IMR-90 (cell line): ENCODE data around the gene RMND5A. TPM values are rescaled to one million over a fixed set of nuclear protein-coding genes. Genes with fewer than 3 reads are reported as not detected.

ENCODE experiments used
- ATAC-seq: fragments of 200-7000 bp; cut with Tn5 transposase; 2 replicates; pipeline ENCODE4 v1.9.1; 2020; ENCODE audit warnings: low read depth, mild to moderate bottlenecking, moderate library complexity
- BruUV-seq: library from RNA; stranded (reverse); fragments of 400-500 nt; replicated peaks from 2 replicates; lab custom pipeline; 2021; lab: Mats Ljungman, UMichigan
- CTCF ChIA-PET: fragments of 300-600 bp; formaldehyde crosslinking; extraction: SDS; loops from one replicate; lab custom pipeline; 2021; ENCODE audit warnings: antibody characterized with exemption; lab: Yijun Ruan, JAX
- POLR2A ChIA-PET: fragments of 300-600 bp; sonication (Branson Sonifier 250); formaldehyde crosslinking; loops from one replicate; lab custom pipeline; 2022; ENCODE audit warnings: antibody characterized with exemption; ENCODE audit not compliant: unreplicated experiment; lab: Charles Lee
- DNase-seq: peaks from one replicate; pipeline ENCODE4 v3.0.0; 2013
- H2AFZ ChIP-seq: replicated peaks from 2 replicates; pipeline ENCODE3; 2013; ENCODE audit warnings: low read length, mild to moderate bottlenecking; ENCODE audit not compliant: poor library complexity
- H2AK5ac ChIP-seq: 2 replicates; pipeline ENCODE4 v1.6.1; 2013; ENCODE audit warnings: low read depth, low read length, inconsistent platforms
- H2AK9ac ChIP-seq: replicated peaks from 2 replicates; pipeline ENCODE3; 2013; ENCODE audit warnings: mild to moderate bottlenecking, low read depth, low read length, moderate library complexity; ENCODE audit not compliant: poor library complexity
- H2BK120ac ChIP-seq: 2 replicates; pipeline ENCODE4 v1.6.1; 2013; ENCODE audit warnings: low read depth, low read length, inconsistent platforms
- H2BK15ac ChIP-seq: 3 replicates; pipeline ENCODE4 v1.6.1; 2013; ENCODE audit warnings: low read depth, low read length, inconsistent platforms
- H2BK20ac ChIP-seq: 2 replicates; pipeline ENCODE4 v1.6.1; 2013; ENCODE audit warnings: low read depth, mild to moderate bottlenecking, inconsistent platforms, low read length, moderate library complexity
- H2BK5ac ChIP-seq: 2 replicates; pipeline ENCODE4 v1.6.1; 2013; ENCODE audit warnings: mild to moderate bottlenecking, low read depth, low read length, inconsistent platforms; ENCODE audit not compliant: poor library complexity, severe bottlenecking
- H3K14ac ChIP-seq: replicated peaks from 2 replicates; pipeline ENCODE4 v1.6.1; 2013; ENCODE audit warnings: low read depth, low read length, inconsistent platforms
- H3K18ac ChIP-seq: 2 replicates; pipeline ENCODE4 v1.6.1; 2013; ENCODE audit warnings: low read depth, low read length, control low read depth
- H3K23ac ChIP-seq: 2 replicates; pipeline ENCODE4 v1.6.1; 2013; ENCODE audit warnings: low read depth, low read length, inconsistent platforms
- H3K27ac ChIP-seq: 2 replicates; pipeline ENCODE4 v1.5.1; 2013; ENCODE audit warnings: mild to moderate bottlenecking, control low read depth, low read length; ENCODE audit not compliant: insufficient read depth
- H3K27me3 ChIP-seq: 2 replicates; pipeline ENCODE4 v1.6.1; 2013; ENCODE audit warnings: low read length; ENCODE audit not compliant: control insufficient read depth, insufficient read depth
- H3K36me3 ChIP-seq: 2 replicates; pipeline ENCODE4 v1.6.1; 2013; ENCODE audit warnings: low read length, mixed read lengths; ENCODE audit not compliant: control insufficient read depth, insufficient read depth
- H3K4ac ChIP-seq: 2 replicates; pipeline ENCODE4 v1.6.1; 2013; ENCODE audit warnings: low read depth, low read length, inconsistent platforms
- H3K4me1 ChIP-seq: 2 replicates; pipeline ENCODE4 v1.6.1; 2013; ENCODE audit warnings: low read length, mixed read lengths; ENCODE audit not compliant: control insufficient read depth, insufficient read depth
- H3K4me2 ChIP-seq: 2 replicates; pipeline ENCODE4 v1.6.1; 2013; ENCODE audit warnings: low read depth, mild to moderate bottlenecking, control low read depth, low read length, moderate library complexity
- H3K4me3 ChIP-seq: 2 replicates; pipeline ENCODE4 v1.5.1; 2013; ENCODE audit warnings: low read depth, mild to moderate bottlenecking, control low read depth, low read length, moderate library complexity; ENCODE audit not compliant: insufficient read depth
- H3K56ac ChIP-seq: 2 replicates; pipeline ENCODE4 v1.6.1; 2013; ENCODE audit warnings: low read length, inconsistent platforms; ENCODE audit not compliant: insufficient read depth; ENCODE audit errors: extremely low read depth
- H3K79me1 ChIP-seq, 2 experiments: 2 replicates each; pipeline ENCODE4 v1.6.1; 2013; ENCODE audit warnings: low read length in 2 of 2, inconsistent platforms in 1 of 2, low read depth in 1 of 2
- H3K9ac ChIP-seq: 2 replicates; pipeline ENCODE4 v1.6.1; 2013; ENCODE audit warnings: low read depth, low read length, control low read depth
- H3K9me1 ChIP-seq: 2 replicates; pipeline ENCODE4 v1.6.1; 2013; ENCODE audit warnings: low read length, inconsistent platforms; ENCODE audit not compliant: insufficient read depth
- H3K9me3 ChIP-seq: 2 replicates; pipeline ENCODE4 v1.6.1; 2013; ENCODE audit warnings: low read length; ENCODE audit not compliant: control insufficient read depth, insufficient read depth
- H4K20me1 ChIP-seq: 2 replicates; pipeline ENCODE4 v1.6.1; 2013; ENCODE audit warnings: low read length, inconsistent platforms; ENCODE audit not compliant: insufficient read depth
- H4K5ac ChIP-seq: 2 replicates; pipeline ENCODE4 v1.6.1; 2013; ENCODE audit warnings: mild to moderate bottlenecking, low read depth, low read length, control low read depth
- H4K8ac ChIP-seq, 2 experiments: 2 replicates each; pipeline ENCODE4 v1.6.1; 2013; ENCODE audit warnings: low read depth in 2 of 2, low read length in 2 of 2, control low read depth in 1 of 2, inconsistent platforms in 1 of 2
- H4K91ac ChIP-seq: 2 replicates; pipeline ENCODE4 v1.6.1; 2013; ENCODE audit warnings: low read depth, low read length, inconsistent platforms; ENCODE audit not compliant: insufficient read depth
- BHLHE40 ChIP-seq: fragments of 150-350 bp; IDR thresholded peaks from 2 replicates; pipeline ENCODE4 v1.6.1; 2016; ENCODE audit warnings: mild to moderate bottlenecking, low read depth, low read length
- CTCF ChIP-seq: conservative IDR thresholded peaks from 2 replicates; pipeline ENCODE4 v1.5.1; 2012; ENCODE audit warnings: mild to moderate bottlenecking, low read depth, low read length, improper control_type of control experiment
- FOS ChIP-seq: fragments of 150-350 bp; IDR thresholded peaks from 2 replicates; pipeline ENCODE4 v1.6.1; 2016; ENCODE audit warnings: low read depth, low read length
- NFE2L2 ChIP-seq: fragments of 150-350 bp; IDR thresholded peaks from 2 replicates; pipeline ENCODE4 v1.6.1; 2016; ENCODE audit warnings: low read depth, mild to moderate bottlenecking, low read length
- USF2 ChIP-seq: fragments of 150-350 bp; IDR thresholded peaks from 2 replicates; pipeline ENCODE4 v1.6.1; 2017; ENCODE audit warnings: mild to moderate bottlenecking, antibody characterized with exemption, low read length, low read depth
- WGBS, 2 experiments: methylation state at CpG; one replicate each; pipeline versions ENCODE4 v1.1.5 to v1.1.7; 2013; ENCODE audit warnings: missing lambda C conversion rate in 2 of 2; ENCODE audit not compliant: insufficient read length in 1 of 2; ENCODE audit errors: extremely low coverage in 2 of 2; 5-methylcytosine and 5-hydroxymethylcytosine counted together
- dilution Hi-C: fragments of 300-500 bp; cut with HindIII; formaldehyde crosslinking; loops from one replicate; pipeline ENCODE4 v1.14.3; 2018; ENCODE audit warnings: low sequenced_read_pairs; ENCODE audit not compliant: unreplicated experiment
- in situ Hi-C: fragments of 300-500 bp; cut with MboI; formaldehyde crosslinking; loops from 3 replicates; pipeline ENCODE4 v1.14.3; 2019; ENCODE audit warnings: low sequenced_read_pairs, inconsistent platforms, mixed read lengths
- intact Hi-C: fragments of 100-400 bp; cut with micrococcal nuclease; formaldehyde crosslinking; loops from 2 replicates; pipeline ENCODE4 v1.10.0; 2022
- polyA plus RNA-seq, 3 experiments: library from polyadenylated mRNA; depleted of rRNA; stranded (reverse); fragments of >200 nt; gene quantifications; 2 replicates each; pipeline ENCODE4 v1.2.3, GENCODE V29; 2012; ENCODE audit warnings: low replicate concordance in 1 of 3
- total RNA-seq: library from RNA; depleted of rRNA; stranded (reverse); fragments of >200 nt; gene quantifications from 2 replicates; pipeline ENCODE4 v1.2.3, GENCODE V29; 2012

Gene RMND5A
- total and polyA plus RNA-seq, 2 of the 4 experiments (the other 2 are of a cell fraction), result 5.1 to 16.0 TPM

GRCh38 chr2:86744152-86744551 lies 24.1 kb downstream of the RMND5A start:
- Histone ChIP-seq H3K4ac (no peak overlapping the region), H3K79me1 (peaks cover 11 to 12% of the 10 kb centered on the region in 2 experiments; a peak in 3 of 4 replicates), H3K36me3 (no peaks in the 10 kb centered on the region), H3K4me2 (no peak overlapping the region), H3K9me1 (0 out of 2 replicates have a peak, but pooled peaks cover 5% of the 10 kb centered on the region), H4K20me1 (no peaks in the 10 kb centered on the region), H2AK9ac (no peak overlapping the region), H2BK20ac (no peak overlapping the region), H2BK15ac (no peak overlapping the region), H3K56ac (no peak overlapping the region), H4K91ac (no peak overlapping the region), H2BK120ac (no peak overlapping the region), H3K18ac (no peak overlapping the region), H4K5ac (no peak overlapping the region), H2BK5ac (no peak overlapping the region), H3K23ac (no peak overlapping the region), H3K4me1 (no peaks in the 10 kb centered on the region), H3K14ac (no peak overlapping the region), H2AFZ (no peak overlapping the region), H4K8ac (no peak overlapping the region), H3K9ac (no peak overlapping the region), H3K27me3 (no peaks in the 10 kb centered on the region), H2AK5ac (no peak overlapping the region), H3K4me3 (no peak overlapping the region), H3K9me3 (no peaks in the 10 kb centered on the region), H3K27ac (no peak overlapping the region)
- dilution Hi-C loops, result no loop called here
- TF ChIP-seq NFE2L2 (no peak), CTCF (no peak), FOS (no peak), USF2 (no peak), BHLHE40 (no peak)
- in situ Hi-C loops, result no loop called here
- ATAC-seq (no peak), DNase-seq (no peak)
- WGBS, 2 experiments, result 67% methylated on average over 1 of the region's 2 CpGs; no CpG with 5 or more reads in 1 of the 2 experiments
- ChIA-PET POLR2A (no interaction called here), CTCF (no interaction called here)
- intact Hi-C loops, result no loop called here
- no TSS peak for BruUV-seq
